ENCODE data around the gene ADAMTS12. TPM values are rescaled to one million over a fixed set of nuclear protein-coding genes. Genes with fewer than 3 reads are reported as not detected.

The ADAMTS12 gene
- total and polyA plus RNA-seq, 2 of the 8 experiments (the other 6 are each of a cell fraction or from before 2014, with no cell fraction given) = 6.4 to 12.8 TPM

DNA sequence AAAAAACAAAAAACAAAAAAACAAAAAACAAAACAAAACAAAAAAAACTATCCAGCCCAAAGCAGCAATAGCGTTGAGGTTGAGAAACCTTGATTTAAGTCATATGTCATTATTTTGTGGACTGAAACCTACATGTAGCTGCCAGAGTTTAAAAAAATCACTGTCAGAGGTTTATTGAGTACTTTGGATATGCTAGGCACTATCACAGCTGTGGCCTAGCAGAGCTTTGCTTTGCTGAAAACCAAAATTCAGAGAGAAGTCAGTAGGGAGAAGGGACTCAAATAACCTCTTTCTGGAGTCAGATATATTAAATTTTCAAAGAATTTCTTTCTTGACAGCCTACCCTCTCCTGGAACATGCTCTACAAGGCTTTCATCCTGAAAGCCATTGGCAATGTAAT lies 299.5 kb downstream of the ADAMTS12 start:
- Histone ChIP-seq H3K14ac (ENCODE audit: insufficient read length) (no peak overlapping the region), H2BK15ac (ENCODE audit: low read length) (no peak overlapping the region), H3K79me1 (ENCODE audit: low read depth, low read length) (no peaks in the 10 kb centered on the region), H3K4me3 (ENCODE audit: extremely low read depth in 1 of 4, insufficient read depth in 2 of 4, low read depth in 3 of 4, low read length in 4 of 4) (no peak overlapping the region), H4K5ac (ENCODE audit: insufficient read length, low read depth, low read length) (no peak overlapping the region), H3K36me3 (ENCODE audit: control insufficient read depth in 2 of 4, insufficient read depth in 4 of 4, low read length in 3 of 4) (no peaks in the 10 kb centered on the region), H4K91ac (replicated peaks; ENCODE audit: insufficient read length, low read length) (no peak overlapping the region), H3K23me2 (ENCODE audit: low read depth, low read length) (no peaks in the 10 kb centered on the region), H3K9ac (replicated peaks in 1 of 4; ENCODE audit: extremely low read depth in 1 of 4, low read depth in 3 of 4, low read length in 3 of 4) (no peak overlapping the region), H2BK5ac (ENCODE audit: low read depth, low read length) (no peak overlapping the region), H2AFZ (ENCODE audit: low read length) (no peak overlapping the region), H3K9me3 (ENCODE audit: insufficient read depth in 2 of 2, low read depth in 1 of 2, low read length in 1 of 2) (no peaks in the 10 kb centered on the region), H4K8ac (ENCODE audit: extremely low read depth, insufficient read depth, low read length) (no peak overlapping the region), H2AK5ac (ENCODE audit: low read depth, low read length) (no peak overlapping the region), H2BK12ac (ENCODE audit: low read depth, low read length) (no peak overlapping the region), H3K4me2 (ENCODE audit: insufficient read depth in 1 of 2, low read depth in 2 of 2, low read length in 2 of 2) (no peak overlapping the region), H3K27ac (ENCODE audit: low read depth, low read length) (no peak overlapping the region), H3K56ac (replicated peaks; ENCODE audit: insufficient read length, low read depth, low read length) (no peak overlapping the region), H4K20me1 (replicated peaks in 1 of 2; ENCODE audit: control insufficient read depth in 1 of 2, insufficient read depth in 2 of 2, low read length in 2 of 2) (peaks cover 0 to 2% of the 10 kb centered on the region in 2 experiments), H3K79me2 (ENCODE audit: control insufficient read depth in 1 of 2, insufficient read depth in 2 of 2, low read length in 2 of 2) (no peaks in the 10 kb centered on the region), H2BK20ac (ENCODE audit: low read length) (no peak overlapping the region), H3K4me1 (replicated peaks in 1 of 4; ENCODE audit: control insufficient read depth in 3 of 4, insufficient read depth in 4 of 4, low read length in 3 of 4) (peaks cover 0 to 3% (median 0%) of the 10 kb centered on the region in 4 experiments; a peak in 2 of 7 replicates), H3K18ac (ENCODE audit: extremely low read depth, low read length) (no peak overlapping the region), H2BK120ac (replicated peaks; ENCODE audit: low read depth, low read length) (no peak overlapping the region), H3K27me3 (replicated peaks in 1 of 4; ENCODE audit: control insufficient read depth in 3 of 4, extremely low read depth in 1 of 4, insufficient read depth in 3 of 4, low read length in 3 of 4) (no peaks in the 10 kb centered on the region), H3K23ac (ENCODE audit: insufficient read length) (no peak overlapping the region), H3K4ac (replicated peaks; ENCODE audit: insufficient read length, low read depth, low read length) (no peak overlapping the region)
- POLR2A ChIA-PET (ENCODE audit: partially characterized antibody) = no interaction called here
- FAIRE-seq = no peak
- 88% methylated on average over 1 of the region's 1 CpG; no CpG with 5 or more reads in 1 of the 2 experiments for WGBS, 2 experiments (ENCODE audit: extremely low coverage in 1 of 2, insufficient coverage in 1 of 2, insufficient read length in 1 of 2, insufficient replicate concordance in 2 of 2, low coverage in 1 of 2, low lambda C conversion rate in 2 of 2, missing lambda C conversion rate in 1 of 2)
- TF ChIP-seq SRF (IDR thresholded peaks at IDR 0.05; ENCODE audit: low read depth, low read length) (no peak), BCL11A (IDR thresholded peaks at IDR 0.05; ENCODE audit: low read depth in 2 of 2, low read length in 2 of 2) (no peak), RXRA (IDR thresholded peaks at IDR 0.05; ENCODE audit: insufficient read depth, low read depth, low read length) (no peak), BRCA1 (IDR thresholded peaks at IDR 0.05; ENCODE audit: low read depth, low read length) (no peak), POLR2A (IDR thresholded peaks at IDR 0.05; ENCODE audit: control extremely low read depth in 1 of 2, low read depth in 2 of 2, low read length in 2 of 2) (no peak), KDM1A (IDR thresholded peaks at IDR 0.05; ENCODE audit: borderline replicate concordance, low read length) (no peak), CBX5 (IDR thresholded peaks at IDR 0.05; ENCODE audit: low read depth, low read length) (no peak), HDAC2 (IDR thresholded peaks at IDR 0.05; ENCODE audit: borderline replicate concordance in 1 of 2, low read depth in 2 of 2, low read length in 2 of 2) (no peak), EGR1 (IDR thresholded peaks at IDR 0.05; ENCODE audit: borderline replicate concordance, low read depth, low read length) (no peak)
- TF ChIP-seq, protein P1, sequence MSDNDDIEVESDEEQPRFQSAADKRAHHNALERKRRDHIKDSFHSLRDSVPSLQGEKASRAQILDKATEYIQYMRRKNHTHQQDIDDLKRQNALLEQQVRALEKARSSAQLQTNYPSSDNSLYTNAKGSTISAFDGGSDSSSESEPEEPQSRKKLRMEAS (IDR thresholded peaks at IDR 0.05) = no peak
- CTCF ChIA-PET (ENCODE audit: partially characterized antibody) = interaction anchor here (0.7 to 6.6 kb wide), 3 partner anchors 10 to 93 kb away, joined by 4 to 69 read pairs (median 55); no protein-coding TSS in a partner anchor
- no peak for DNase-seq (ENCODE audit: low read depth in 1 of 2, low spot score in 2 of 2)

Measured in H1 (cell line).